Fibroblast of skin of back (primary cell): ENCODE data around the gene SYK.

Experiments
- DNase-seq: peaks from one replicate; pipeline ENCODE4 v3.0.0-alpha.2; 2013

SYK gene

DNA sequence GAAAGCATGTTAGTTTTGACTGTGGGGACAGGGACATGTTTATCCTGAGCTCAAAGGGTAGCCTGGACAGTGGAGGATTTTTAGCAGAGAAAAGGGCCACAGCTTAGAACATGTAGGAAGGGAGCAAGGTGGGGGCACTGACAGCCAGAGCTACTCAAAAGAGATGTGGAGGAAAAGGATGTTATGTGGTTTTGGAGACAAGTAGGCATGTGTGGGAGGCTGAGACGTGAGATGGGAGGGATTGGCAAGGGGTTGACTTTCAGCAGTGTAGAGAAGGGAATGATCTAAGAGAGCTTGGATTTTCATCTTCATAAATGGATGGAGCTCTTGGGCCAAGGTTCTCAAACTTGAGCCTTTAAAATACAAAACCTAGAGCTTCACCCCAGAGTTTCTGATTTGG lies 24.0 kb downstream of the SYK start:
- DNase-seq, result no peak

DNA sequence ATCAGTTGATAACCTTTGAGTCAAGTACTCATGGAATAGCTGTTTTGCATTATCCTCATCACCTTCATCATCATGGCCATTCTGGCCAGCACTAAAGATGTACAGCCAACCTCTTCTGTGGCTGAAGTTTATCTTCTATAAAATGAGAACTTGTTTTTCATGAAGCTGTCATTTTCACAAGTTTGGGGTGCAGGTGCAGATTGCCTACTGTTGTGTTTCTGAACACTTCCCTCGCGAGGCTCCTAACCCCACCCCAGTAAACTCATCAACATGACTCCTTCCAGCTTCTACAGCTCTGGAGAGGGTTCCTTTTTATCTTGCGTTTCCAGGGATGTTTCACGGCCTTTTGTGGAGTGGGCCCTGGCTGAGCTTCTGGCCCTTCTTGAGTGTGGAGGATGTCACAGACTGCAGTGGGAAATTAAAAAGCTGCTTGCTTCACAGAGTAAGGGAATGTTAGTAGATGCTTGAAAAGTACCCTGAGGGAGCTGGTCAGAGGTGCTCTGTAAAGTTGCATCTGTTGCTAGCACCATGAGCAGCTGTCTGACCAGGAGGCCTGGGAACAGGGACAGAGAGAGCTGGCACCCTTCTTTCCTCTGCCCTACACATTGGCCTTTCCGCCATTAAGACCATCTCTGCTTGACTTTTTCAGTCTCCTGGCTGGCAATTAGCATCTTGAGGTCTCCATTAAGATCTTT lies 24.9 kb downstream of the SYK start:
- no peak for DNase-seq

DNA sequence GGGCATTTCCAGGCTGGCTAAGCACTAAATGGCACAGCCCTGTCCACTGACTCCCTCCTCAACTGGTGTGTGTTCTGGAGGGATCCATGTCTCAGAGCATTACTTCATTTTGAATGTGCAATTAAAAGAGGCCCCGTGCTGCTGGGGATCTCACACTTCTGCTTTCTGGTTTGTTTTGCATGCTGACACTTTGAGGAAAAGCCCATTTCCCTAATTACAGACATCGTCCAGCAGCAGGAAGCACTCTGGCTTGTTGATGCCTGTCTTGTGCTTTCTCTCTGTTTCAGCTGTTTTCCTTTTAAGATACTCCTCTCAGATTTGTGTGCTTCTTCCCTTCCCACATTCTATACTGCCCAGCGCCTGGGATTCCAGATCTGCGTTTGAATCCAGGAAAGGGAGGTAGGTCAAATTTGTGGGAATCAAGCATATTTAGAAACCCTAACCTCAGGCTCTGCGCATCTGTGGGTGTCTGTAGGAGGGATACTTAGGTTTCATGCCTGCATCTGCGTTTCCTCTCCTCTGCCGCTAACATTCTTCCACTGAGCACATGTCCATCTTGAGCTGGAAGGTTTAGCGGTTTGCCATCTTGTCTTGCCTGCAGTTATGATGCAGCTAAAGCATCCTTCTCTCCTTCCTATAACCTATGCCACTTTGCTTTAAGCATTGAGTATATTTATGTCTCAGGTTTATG lies 25.7 kb downstream of the SYK start:
- no peak for DNase-seq

DNA sequence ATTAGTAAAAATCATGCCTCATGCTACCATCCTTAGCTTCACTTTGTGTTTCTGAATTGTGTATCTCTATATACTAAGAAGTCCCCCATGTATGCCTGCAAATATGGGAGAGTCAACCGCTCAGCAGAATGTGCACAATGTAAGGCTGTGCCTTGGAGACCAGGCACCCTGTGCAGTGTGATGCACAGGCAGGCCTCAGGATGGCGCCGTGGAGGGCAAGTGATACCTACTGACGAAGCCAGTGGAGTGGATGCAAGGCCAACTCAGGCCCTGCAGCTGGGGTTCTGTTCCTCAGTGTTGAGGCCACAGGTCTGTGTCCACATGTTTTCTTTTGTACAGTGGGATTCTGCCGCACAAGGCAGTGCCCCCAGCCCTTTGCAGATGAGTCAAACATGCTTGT lies 28.4 kb downstream of the SYK start:
- no peak for DNase-seq

DNA sequence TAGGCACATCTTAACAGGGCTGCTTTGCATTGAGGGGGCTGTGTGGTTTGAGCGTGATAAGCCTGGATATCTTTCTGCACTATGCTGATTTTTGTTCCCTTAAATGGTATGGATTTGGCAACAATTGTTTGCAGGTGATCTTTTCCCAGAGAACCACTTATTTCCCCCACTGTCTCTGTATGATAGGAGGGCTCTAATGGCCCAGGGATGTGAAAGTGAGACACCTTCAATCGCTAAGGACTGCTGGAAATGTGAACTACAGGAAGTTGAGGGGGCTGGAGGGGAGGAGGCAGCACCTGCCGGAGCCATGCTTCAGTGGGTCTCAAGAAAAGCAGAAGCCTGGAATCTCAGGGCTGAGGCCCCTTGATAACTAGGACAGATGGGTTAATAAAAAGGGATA lies 29.4 kb downstream of the SYK start:
- no peak for DNase-seq

DNA sequence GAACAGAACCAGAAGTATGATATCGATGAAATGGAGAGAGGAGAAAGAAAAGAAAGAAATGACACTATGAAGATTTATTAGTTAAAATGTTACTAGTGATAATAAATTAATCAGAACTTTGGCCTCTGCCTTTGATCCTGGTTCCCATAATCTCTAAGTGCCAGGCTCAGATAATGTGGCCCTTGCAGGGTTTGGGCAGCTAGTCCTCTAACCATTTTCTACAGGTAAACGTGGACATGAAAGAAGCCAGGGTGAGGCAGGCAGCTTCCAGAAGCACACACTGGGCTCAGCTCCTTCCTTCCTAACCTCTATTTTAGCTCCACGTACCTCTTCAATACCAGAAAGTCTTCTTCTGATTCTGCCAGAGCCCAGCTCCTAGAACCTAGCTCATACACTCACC lies 30.6 kb downstream of the SYK start:
- no peak for DNase-seq

DNA sequence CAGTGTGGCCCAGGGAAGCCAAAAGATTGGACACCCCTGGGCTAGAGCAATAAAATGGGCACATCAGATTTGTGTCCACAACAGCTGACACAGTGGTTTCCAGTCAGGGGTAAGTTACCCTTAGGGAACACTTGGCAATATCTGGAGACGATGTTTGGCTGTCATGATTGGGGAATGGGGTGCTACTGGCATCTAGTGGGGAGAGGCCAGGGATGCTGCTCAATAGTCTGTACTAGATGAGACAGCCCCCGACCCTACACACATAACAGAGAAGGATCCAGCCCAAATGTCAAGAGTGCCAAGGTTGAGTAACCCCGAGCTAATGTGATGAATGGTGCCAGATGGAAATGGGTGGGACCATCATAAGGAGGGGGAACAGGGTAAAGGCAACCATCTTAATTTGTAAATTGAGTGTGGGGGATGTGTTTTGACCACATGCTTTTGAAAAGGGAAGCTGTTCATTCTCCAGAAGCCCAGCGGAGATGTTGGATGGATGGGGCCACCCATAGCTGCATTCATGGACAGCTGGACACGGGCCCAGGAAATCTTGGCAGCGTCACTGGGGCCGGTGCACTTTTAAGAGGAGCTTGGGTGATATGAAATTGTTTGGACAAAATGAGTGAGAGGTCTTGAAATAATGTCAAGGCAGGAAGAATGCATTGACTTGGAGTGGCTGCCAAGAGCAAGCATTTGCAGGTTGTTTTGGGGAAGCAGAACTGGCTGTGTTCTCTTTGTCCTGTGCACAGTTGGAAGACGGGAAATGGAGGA lies 33.4 kb downstream of the SYK start:
- no peak for DNase-seq

DNA sequence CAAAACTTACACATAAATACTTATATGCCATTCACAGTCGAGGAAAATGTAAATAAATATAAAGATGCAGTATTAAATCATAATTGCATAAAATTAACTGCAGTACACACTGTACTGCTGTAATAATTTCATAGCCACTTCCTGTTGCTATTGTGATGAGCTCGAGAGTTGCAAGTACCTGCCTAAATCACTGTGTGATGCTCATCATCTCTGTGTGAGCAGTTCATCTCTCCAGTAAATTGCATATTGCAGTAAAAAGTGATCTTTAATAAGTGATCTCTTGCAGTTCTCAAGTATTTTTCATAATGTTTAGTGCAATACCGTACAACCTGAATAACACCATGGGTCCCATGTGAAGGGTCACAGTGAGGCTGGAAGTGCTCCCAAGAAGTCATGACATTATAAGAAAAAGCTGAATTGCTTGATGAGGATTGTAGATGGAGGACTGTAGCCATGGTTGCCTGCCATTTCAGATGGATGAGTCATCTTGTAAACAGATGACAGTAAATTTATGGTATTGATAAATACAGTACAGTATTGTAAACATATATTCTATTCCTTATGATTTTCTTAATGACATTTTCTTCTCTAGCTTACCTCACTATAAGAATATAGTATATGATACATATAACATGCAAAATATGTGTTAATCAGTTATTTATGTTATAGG lies 34.9 kb downstream of the SYK start:
- DNase-seq, result no peak

DNA sequence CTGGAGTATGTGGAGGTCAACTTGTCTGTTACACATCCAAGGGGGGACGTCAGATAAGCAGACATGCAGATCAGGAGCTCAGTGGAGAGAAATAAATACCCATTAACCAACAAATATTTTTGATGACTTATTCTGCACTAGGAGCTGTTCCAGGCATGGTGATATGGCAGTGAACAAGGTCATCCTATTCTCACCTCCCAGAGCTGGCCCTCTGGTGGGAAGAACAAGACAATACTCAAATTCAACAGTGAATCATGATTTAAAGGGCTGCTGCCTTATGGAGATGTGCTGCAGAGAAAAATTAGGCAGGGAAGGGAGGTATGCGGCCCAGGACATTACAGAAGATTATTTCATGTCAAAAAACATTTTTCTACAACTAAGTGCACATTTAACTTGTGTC lies 36.5 kb downstream of the SYK start:
- DNase-seq, result no peak

DNA sequence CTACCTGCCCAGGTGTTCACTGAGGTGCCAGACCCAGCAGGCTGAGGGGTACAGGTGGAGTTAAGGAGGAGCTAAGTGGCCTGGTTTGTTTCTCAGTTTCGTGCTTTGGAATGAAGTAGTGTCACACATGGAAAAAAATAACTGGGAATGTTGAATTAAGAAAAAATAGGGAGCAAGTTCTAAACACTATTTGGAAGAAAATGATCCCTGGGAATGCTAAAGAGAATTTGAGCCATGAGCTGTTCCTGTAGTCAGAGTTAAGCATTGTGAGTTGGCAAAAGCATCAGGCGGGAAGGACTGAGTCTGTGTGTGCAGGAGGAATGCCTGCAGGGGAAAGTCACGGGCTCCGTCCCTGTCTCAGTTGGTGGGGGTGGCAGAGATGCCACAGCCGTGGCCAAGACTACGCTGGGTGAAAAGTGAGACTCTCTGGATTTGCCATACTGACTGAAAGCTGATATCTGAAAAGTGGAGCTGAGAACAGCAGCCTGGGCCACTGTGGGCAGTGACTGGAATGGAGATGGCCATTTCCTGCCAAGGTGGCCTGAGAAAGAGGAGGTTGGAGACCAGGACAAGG lies 37.0 kb downstream of the SYK start:
- DNase-seq, result no peak

DNA sequence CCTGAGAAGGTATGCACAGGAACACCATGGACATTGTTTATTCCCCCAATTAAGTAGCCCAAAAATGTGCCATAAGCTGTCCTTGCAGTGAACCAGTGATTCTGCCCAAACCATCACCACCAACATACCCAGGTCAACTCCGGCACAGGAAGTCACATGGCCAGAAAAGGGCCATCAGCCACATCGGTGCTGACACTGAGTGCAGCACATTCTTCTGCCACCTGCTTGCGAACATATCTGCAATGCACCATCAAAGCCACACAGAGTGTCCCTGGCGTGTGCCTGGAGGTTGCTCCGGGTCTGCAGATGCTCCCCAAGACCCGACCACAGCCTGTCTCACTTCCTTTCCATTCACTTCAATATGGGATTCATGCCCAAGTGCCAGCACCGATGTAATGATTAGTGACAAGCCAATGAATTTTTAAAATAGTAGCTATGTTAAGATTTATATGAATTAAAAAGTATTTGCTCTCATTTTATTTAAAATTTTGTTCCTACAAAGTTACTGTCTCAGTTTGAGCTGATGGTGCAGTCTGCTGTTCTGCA lies 37.6 kb downstream of the SYK start:
- no peak for DNase-seq

DNA sequence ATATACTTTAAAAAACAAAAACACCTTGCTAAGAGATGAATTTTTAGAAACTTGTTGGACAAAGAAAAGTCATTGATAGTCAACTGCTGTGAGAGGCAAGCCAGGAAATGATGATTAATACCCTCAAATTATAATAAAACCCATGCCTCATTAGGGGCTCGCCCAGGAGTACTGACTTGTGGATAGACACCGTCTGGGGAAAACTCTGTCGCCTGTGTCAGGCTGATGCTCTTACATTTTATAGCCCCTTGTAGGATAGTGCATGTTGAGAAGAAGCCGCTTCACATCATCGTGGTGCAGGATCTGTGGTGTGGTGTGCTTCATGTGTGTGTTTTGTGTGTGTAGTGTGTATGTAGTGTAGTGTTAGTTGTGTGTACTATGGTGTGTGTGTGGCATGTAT lies 39.1 kb downstream of the SYK start:
- no peak for DNase-seq

DNA sequence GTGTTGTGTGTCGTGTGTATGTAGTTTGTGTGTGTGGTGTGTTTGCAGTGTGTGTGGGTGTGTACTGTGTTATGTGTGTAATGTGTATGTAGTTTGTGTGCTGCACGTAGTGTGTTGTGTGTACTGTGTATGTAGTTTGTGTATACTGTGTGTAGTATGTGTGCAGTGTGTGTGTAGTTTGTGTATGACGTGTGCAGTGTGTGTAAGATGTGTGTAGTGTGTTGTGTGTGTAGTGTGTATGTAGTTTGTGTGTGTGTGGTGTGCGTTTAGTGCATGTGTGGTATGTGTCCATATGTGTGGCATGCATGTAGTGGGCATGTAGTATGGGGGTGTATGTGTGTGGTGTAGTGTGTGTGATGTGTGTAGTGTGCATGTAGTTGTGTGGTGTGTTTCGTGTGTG lies 39.6 kb downstream of the SYK start:
- DNase-seq, result no peak

DNA sequence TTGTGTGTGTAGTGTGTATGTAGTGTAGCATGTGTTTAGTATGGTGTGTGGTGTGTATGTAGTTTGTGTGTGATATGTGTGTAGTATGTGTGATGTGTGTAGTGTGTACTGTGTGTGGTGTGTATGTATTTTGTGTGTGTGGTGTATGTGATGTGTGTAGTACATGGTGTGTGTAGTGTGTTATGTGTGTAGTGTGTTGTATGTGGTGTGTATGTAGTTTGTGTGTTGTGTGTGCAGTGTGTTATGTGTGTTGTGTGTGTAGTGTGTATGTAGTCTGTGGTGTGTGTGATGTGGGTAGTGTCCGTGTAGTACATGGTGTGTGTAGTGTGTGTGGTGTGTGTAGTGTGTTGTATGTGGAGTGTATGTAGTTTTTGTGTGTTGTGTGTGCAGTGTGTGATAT lies 40.0 kb downstream of the SYK start:
- DNase-seq, result no peak

DNA sequence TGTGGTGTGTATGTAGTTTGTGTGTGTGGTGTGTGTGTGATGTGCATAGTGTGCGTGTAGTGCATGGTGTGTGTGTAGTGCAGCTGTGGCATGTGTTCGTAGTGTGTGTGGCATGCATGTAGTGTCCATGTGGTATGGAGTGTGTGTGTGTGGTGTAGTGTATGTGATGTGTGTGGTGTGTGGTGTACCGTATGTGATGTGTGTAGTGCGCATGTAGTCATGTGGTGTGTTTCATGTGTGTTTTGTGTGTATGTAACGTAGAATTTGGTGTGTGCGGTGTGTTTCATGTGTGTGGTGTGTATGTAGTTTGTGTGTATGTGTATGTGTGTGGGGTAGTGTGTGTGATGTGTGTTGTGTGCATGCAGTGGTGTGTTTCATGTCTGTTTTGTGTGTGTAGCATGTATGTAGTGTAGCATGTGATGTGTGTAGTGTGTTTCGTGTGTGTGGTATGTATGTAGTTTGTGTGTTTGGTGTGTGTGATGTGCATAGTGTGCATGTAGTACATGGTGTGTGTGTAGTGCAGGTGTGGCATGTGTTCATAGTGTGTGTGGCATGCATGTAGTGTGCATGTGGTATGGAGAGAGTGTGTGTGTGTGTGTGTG lies 40.7 kb downstream of the SYK start:
- no peak for DNase-seq

DNA sequence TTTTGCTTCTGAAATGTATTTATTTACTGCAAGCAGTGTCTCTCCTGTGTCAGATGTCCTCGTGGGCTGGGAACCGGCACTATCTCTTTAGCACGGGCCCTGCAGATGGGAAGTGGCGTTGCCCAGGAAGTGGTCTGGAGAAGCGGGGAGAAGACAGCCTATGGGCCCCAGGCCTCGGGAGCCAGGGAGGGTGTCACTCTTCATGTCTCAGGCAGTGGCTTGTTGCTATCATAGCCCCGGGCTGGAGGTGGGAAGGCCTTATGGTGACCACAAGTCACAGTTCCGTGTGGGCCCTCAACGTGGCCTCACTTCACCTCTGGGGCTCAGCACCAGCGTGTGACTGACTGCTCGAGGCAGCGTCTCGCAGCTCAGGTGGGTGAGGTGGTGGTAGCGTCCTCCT lies 41.4 kb downstream of the SYK start:
- no peak for DNase-seq

DNA sequence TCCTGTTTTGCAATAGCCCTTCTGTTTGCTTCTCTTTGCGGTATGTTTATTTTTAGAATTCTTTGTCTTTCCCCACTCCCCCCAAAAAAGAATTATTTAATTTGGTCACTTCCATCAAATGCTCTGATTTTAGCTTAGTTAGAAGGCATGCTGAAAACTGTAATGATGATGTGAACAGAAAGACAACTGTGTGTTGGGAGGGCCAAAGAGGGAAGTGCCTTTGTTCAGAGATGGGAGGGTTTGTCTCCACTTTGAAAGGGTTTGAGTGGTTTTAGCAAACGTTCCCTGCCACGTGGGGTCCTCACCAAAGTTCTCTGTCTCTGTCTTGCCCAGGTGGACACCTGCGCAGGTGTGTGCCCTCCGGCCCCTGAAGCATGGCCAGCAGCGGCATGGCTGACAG lies 41.9 kb downstream of the SYK start:
- no peak for DNase-seq

DNA sequence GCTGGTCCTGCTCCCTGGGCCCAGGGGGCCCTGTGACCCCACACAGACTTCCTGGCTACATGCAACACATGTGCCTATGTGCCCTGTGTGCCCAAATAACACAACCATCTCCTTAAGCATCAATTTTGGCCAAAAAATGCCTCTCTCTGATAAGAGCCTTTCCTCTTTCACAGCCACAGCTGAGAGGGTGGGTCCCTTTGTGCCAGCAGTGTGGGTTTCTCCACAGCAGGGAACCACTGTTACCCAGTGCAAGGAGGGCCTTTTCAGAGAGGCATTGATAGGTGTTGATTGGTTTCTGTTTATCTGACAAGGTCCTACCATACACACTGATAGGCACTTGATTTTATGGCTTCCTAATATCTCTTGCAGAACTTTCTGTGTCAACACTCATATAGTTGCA lies 42.7 kb downstream of the SYK start:
- DNase-seq, result no peak

DNA sequence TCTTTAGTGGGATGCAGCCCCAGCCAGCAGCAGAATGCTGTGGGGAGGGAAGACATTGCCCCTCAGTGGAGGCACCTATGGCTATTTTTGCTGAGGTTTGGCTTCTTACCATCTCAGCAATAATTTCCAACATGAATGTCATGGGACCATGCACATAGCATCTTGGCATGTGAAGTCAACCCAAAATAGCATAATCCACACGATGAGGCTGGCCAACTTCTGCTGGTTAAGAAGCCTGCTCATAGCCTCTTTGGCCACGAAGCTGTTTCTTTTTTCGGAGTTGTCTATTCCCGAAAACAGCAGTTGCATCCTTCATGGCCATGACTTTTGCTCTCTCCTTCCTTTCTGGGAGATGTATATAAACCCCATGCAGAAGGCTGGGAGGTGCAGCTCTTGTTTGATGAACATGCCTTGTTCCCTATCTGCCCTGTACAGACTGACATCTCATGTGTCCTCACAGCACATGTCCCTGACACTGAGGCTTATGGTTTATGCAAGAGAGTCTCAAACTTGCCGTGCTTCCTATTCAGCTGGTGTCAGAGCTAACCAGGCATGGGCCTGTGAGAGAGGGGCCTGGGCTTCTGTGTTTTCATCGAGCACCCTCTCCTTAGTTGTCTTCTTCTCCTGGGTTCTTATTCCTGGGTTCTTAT lies 45.3 kb downstream of the SYK start:
- DNase-seq, result no peak

DNA sequence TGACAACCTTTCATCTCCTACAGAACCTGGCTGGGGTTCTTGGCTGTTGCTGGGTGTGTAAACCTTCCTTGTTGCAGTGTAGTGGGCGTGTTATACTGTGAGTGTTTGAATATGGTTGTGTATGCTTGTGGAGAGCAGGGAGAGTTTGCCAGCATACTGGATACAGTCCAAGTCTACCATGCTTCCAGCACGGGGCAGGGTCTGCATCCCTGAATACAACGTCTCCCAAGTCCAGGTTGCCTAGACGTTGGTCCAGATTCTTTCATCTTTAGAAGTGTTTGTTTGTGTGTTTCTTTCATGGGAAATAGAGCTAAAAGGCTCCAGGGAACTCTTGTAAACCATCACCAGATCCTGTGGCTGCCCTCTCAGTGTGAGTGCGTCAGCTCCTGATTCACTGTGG lies 46.4 kb downstream of the SYK start:
- DNase-seq, result no peak

DNA sequence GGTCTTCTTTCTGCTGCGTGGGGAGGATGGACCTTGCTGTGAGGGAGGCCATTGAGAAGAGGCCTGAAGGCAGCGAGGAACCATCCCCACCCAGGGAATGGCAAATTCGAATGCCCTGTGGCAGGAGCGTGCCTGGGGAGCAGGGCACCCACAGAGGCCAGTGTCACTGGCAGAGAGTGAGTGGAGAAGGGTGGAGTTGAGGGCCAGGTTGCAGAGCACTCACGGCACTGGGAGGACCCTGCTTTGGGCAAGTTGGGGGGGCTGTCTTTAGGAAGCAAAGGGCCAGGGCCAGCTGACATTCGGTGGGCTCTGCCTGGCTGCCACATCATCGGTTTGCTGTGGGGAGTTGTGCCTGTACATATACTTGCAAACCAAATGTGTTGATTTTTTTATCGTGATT lies 47.2 kb downstream of the SYK start:
- no peak for DNase-seq

DNA sequence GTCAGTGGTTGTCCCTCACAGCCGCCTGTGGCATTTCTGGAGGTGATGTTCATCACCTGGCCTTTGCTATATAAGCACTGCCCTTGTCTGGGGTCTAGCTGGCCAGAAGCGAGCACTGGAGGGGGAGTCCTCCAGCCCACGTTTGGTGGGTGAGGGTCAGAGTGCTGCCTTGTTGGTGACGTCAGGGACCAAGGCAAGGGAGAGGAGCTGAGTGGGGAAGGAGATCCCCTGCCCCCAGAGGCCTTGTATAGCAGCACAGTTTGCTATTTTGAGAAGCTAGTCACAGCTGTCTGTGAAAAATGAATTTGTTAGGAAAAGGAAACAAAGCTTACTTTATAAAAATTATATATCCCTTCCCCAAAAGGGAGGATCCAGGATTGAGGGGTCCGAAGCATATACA lies 49.8 kb downstream of the SYK start:
- DNase-seq, result no peak
